Right lobe of liver (tissue), 6 donors: Measurements from ENCODE around the gene P2RY8. TPM values are rescaled to one million over a fixed set of nuclear protein-coding genes. Genes with fewer than 3 reads are reported as not detected.
"Not testable (repeated sequence)": the region's sequence is repeated elsewhere in the genome, so short reads cannot be mapped to it uniquely, and the experiment has no call there.

Source experiments
- ATAC-seq, 4 donors: fragments of 200-7000 bp; cut with Tn5 transposase; one replicate each; pipeline ENCODE4 v1.9.1; 2020; ENCODE audit warnings: mild to moderate bottlenecking in 4 of 4, moderate library complexity in 4 of 4
- DNase-seq, 3 donors: peaks; one replicate each; pipeline ENCODE4 v3.0.0-alpha.2; 2020
- H3K27ac ChIP-seq, 3 donors: fragments of 200-600 bp; one replicate each; pipeline ENCODE4 v1.8.0; 2022
- H3K27me3 ChIP-seq, 2 donors: fragments of 200-600 bp; one replicate each; pipeline ENCODE4 v1.8.0; 2022
- H3K36me3 ChIP-seq, 4 donors: fragments of 200-600 bp; sonication (generic) in 1 of 4; one replicate each; pipeline versions ENCODE4 v1.5.1 to v1.8.0; 2017 to 2022; ENCODE audit warnings: control low read depth in 1 of 4
- H3K4me1 ChIP-seq, 4 donors: fragments of 200-600 bp; sonication (generic) in 1 of 4; one replicate each; pipeline versions ENCODE4 v1.5.1 to v1.8.0; 2017 to 2022; ENCODE audit warnings: control low read depth in 1 of 4
- H3K4me3 ChIP-seq, 3 donors: fragments of 200-600 bp; one replicate each; pipeline ENCODE4 v1.8.0; 2022
- H3K9me3 ChIP-seq, 4 donors: fragments of 200-600 bp; sonication (generic) in 1 of 4; one replicate each; pipeline versions ENCODE4 v1.5.1 to v1.8.0; 2017 to 2022; ENCODE audit warnings: control low read depth in 1 of 4
- CTCF ChIP-seq, 4 donors: fragments of 200-600 bp in 3 of 4; fragments of 450-650 bp in 1 of 4; IDR thresholded peaks; one replicate each; pipeline versions ENCODE4 v1.5.1 to v1.8.0; 2016 to 2022; ENCODE audit warnings: antibody characterized with exemption in 4 of 4, mild to moderate bottlenecking in 2 of 4
- POLR2A ChIP-seq: fragments of 450-650 bp; IDR thresholded peaks from one replicate; pipeline ENCODE4 v1.6.1; 2017; ENCODE audit warnings: antibody characterized with exemption, mild to moderate bottlenecking
- WGBS: methylation state at CpG from one replicate; pipeline ENCODE4 v1.1.6; 2018; ENCODE audit warnings: low coverage, low lambda C conversion rate; ENCODE audit not compliant: insufficient coverage; ENCODE audit errors: missing lambda C conversion rate; 5-methylcytosine and 5-hydroxymethylcytosine counted together
- intact Hi-C, 2 donors: fragments of 100-400 bp; cut with DNase I; formaldehyde crosslinking; loops; one replicate each; pipeline versions ENCODE4 v1.11.2 to v1.14.1; 2022
- total RNA-seq, 6 experiments: library from RNA; depleted of rRNA in 2 of 6; stranded (reverse); fragments of >200 nt in 2 of 6; fragmentation: NEBNext Ultra II Directional in 3 of 6; extraction: Animal tissue kit (Norgen Biotek cat#: 25700) in 3 of 6; gene quantifications; one replicate each; pipeline versions ENCODE4 v1.1.0 to v1.2.4, GENCODE V29; 2016 to 2023
- donor health status: DM: no; HTN: yes; CAD: no.
- donor health status: DM: no; HTN: no; CAD: no.
- donor health status: DM: no; HTN: no; CAD: no.
- donor health status: DM: no; HTN: yes; CAD: no.
- donor health status: DM: no; HTN: yes; CAD: no.

Gene P2RY8
- total RNA-seq, 6 experiments from 2014 or later, result 0.37 to 0.87 (median 0.73) TPM

GRCh38 chrX:1545776-1546408 lies 8.9 kb upstream of the P2RY8 start:
- intact Hi-C loops, result no loop called here
- WGBS, result 71% methylated on average over 2 of the region's 2 CpGs
- ATAC-seq, result no peak

GRCh38 chrX:1542994-1543725 lies 6.2 kb upstream of the P2RY8 start:
- intact Hi-C loops, result no loop called here
- ATAC-seq (no peak), DNase-seq (peak in 1 of 3 donors; percentile 29)
- H3K36me3 ChIP-seq, result no peaks in the 10 kb centered on the region
- WGBS, result 85% methylated on average over 13 of the region's 22 CpGs
- no peak for TF ChIP-seq CTCF (IDR thresholded peaks at IDR 0.05)
- no peaks in the 10 kb centered on the region for H3K9me3 ChIP-seq
- no peaks in the 10 kb centered on the region for H3K4me1 ChIP-seq
- H3K27me3 ChIP-seq, result no peaks in the 10 kb centered on the region
- H3K4me3 ChIP-seq, result no peak overlapping the region
- no peak overlapping the region for H3K27ac ChIP-seq

More at GRCh38 chrX:1545776-1546408, 8.9 kb upstream of the P2RY8 start:
- H3K4me1 ChIP-seq, result no peaks in the 10 kb centered on the region
- H3K36me3 ChIP-seq, result no peaks in the 10 kb centered on the region
- no peaks in the 10 kb centered on the region for H3K9me3 ChIP-seq
- no peak for TF ChIP-seq CTCF (IDR thresholded peaks at IDR 0.05)
- DNase-seq, result peak in 1 of 3 donors; percentile 19
- H3K4me3 ChIP-seq, result no peak overlapping the region
- no peak overlapping the region for H3K27ac ChIP-seq
- H3K27me3 ChIP-seq, result no peaks in the 10 kb centered on the region

DNA sequence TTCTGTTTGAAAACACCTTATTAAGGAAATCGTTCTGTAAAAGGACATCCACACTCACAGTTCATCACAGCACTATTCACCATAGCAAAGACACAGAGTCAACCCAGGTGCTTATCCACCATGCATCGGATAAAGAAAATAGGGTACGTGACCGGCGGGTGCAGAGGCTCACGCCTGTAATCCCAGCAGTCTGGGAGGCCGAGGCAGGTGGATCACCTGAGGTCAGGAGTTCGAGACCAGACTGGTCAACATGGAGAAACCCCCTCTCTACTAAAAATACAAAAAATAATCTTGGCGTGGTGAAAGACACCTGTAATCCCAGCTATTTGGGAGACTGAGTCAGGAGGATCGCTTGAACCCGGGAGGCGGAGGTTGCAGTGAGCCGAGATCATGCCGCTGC lies 2.2 kb upstream of the P2RY8 start:
- DNase-seq, result peak in 1 of 3 donors; percentile 15
- H3K36me3 ChIP-seq, H3K4me3 ChIP-seq, intact Hi-C loops, H3K27ac ChIP-seq, H3K9me3 ChIP-seq, H3K4me1 ChIP-seq, ATAC-seq, H3K27me3 ChIP-seq: not testable (repeated sequence)
- 93% methylated on average over 14 of the region's 14 CpGs for WGBS

GRCh38 chrX:1537716-1538090 lies 718 bp upstream of the P2RY8 start:
- intact Hi-C loops, H3K36me3 ChIP-seq: not testable (repeated sequence)
- peak overlapping the region in 2 of 3 donors; percentile 34 to 54 for H3K27ac ChIP-seq

DNA sequence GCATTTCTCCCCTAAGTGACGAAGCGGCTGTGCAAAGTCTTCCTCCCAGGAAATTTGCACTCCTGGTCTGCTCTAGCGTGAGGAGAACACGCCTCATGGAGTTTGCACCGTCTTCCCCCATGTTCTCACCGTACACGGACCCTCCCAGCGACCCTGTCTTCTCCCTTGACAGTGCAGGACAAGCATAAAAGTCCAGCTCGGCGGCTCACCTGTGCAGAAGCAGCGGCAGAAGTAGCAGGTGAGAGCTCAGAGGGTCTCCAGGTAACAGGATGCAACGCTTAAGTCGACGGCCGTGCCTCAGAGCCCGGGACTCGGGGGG lies 314 bp downstream of the P2RY8 start:
- intact Hi-C loops, result no loop called here
- H3K4me1 ChIP-seq, result peaks cover 0 to 6% (median 0%) of the 10 kb centered on the region in 4 donors
- H3K4me3 ChIP-seq, result peak overlapping the region in 2 of 3 donors; percentile 16 to 40
- TF ChIP-seq CTCF (IDR thresholded peaks at IDR 0.05) (no peak), POLR2A (no peak)
- H3K27ac ChIP-seq, result peak overlapping the region in 2 of 3 donors; percentile 34 to 65
- H3K9me3 ChIP-seq, result no peaks in the 10 kb centered on the region
- 55% methylated on average over 4 of the region's 17 CpGs for WGBS
- peak; percentile 6 to 18 (median 12) for ATAC-seq
- H3K36me3 ChIP-seq, result no peaks in the 10 kb centered on the region
- peak in 1 of 3 donors; percentile 59 for DNase-seq
- H3K27me3 ChIP-seq, result no peaks in the 10 kb centered on the region

More at GRCh38 chrX:1537716-1538090, 718 bp upstream of the P2RY8 start:
- H3K4me1 ChIP-seq, DNase-seq, ATAC-seq, H3K27me3 ChIP-seq, H3K9me3 ChIP-seq, H3K4me3 ChIP-seq: not testable (repeated sequence)
- 58% methylated on average over 4 of the region's 7 CpGs for WGBS
